ENCODE data around the gene FNDC3B. TPM values are rescaled to one million over a fixed set of nuclear protein-coding genes. Genes with fewer than 3 reads are reported as not detected.

The FNDC3B gene
- total RNA-seq, 2 donors from 2014 or later = 80.6 to 107 TPM

- peaks cover 15% of the 10 kb centered on the region for H3K36me3 ChIP-seq (ENCODE audit: control insufficient read depth, insufficient read depth, low read length)
- peak overlapping the region; percentile 84 for H3K27ac ChIP-seq (ENCODE audit: low read depth, low read length)
- H3K4me1 ChIP-seq (ENCODE audit: control insufficient read depth, insufficient read depth, low read length) = peaks cover 11% of the 10 kb centered on the region
- 41% methylated on average over 4 of the region's 4 CpGs; no CpG with 5 or more reads in 1 of the 2 experiments for WGBS, 2 experiments (ENCODE audit: insufficient coverage in 1 of 2, insufficient read length in 1 of 2)
- no peak overlapping the region for H3K4me3 Mint-ChIP-seq
- H3K27me3 Mint-ChIP-seq (ENCODE audit: insufficient read depth) = no peaks in the 10 kb centered on the region
- peaks cover 28% of the 10 kb centered on the region for H3K36me3 Mint-ChIP-seq (ENCODE audit: low read depth)
- peak; percentile 80 for DNase-seq
- no peak overlapping the region for H3K27ac Mint-ChIP-seq
- H3K9ac ChIP-seq (ENCODE audit: extremely low read depth, low read length, poor library complexity, severe bottlenecking) = peak overlapping the region; percentile 31
- peaks cover 16% of the 10 kb centered on the region for H3K4me1 Mint-ChIP-seq
- H3K4me3 ChIP-seq (ENCODE audit: low read length) = peak overlapping the region; percentile 51
- no peaks in the 10 kb centered on the region for H3K27me3 ChIP-seq (ENCODE audit: control insufficient read depth, insufficient read depth, low read length, poor library complexity, severe bottlenecking)
- TF ChIP-seq, protein P1, sequence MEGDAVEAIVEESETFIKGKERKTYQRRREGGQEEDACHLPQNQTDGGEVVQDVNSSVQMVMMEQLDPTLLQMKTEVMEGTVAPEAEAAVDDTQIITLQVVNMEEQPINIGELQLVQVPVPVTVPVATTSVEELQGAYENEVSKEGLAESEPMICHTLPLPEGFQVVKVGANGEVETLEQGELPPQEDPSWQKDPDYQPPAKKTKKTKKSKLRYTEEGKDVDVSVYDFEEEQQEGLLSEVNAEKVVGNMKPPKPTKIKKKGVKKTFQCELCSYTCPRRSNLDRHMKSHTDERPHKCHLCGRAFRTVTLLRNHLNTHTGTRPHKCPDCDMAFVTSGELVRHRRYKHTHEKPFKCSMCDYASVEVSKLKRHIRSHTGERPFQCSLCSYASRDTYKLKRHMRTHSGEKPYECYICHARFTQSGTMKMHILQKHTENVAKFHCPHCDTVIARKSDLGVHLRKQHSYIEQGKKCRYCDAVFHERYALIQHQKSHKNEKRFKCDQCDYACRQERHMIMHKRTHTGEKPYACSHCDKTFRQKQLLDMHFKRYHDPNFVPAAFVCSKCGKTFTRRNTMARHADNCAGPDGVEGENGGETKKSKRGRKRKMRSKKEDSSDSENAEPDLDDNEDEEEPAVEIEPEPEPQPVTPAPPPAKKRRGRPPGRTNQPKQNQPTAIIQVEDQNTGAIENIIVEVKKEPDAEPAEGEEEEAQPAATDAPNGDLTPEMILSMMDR (conservative IDR thresholded peaks at IDR 0.05) = no peak
- H3K9me3 ChIP-seq (ENCODE audit: control insufficient read depth, low read length) = no peaks in the 10 kb centered on the region
- H3K9me3 Mint-ChIP-seq = no peaks in the 10 kb centered on the region
Observed at GRCh38 chr3:172194702-172195406, 155.5 kb downstream of the FNDC3B start.

- no peak overlapping the region for H3K4me3 Mint-ChIP-seq
- TF ChIP-seq, protein P1 (conservative IDR thresholded peaks at IDR 0.05) = no peak
- H3K36me3 Mint-ChIP-seq (ENCODE audit: low read depth) = peaks cover 30% of the 10 kb centered on the region
Observed at GRCh38 chr3:172195407-172195754, 156.0 kb downstream of the FNDC3B start.

GRCh38 chr3:172197344-172197743, 158.0 kb downstream of the FNDC3B start:
- H3K9ac ChIP-seq (ENCODE audit: extremely low read depth, low read length, poor library complexity, severe bottlenecking) = no peak overlapping the region
- H3K36me3 ChIP-seq (ENCODE audit: control insufficient read depth, insufficient read depth, low read length) = peaks cover 12% of the 10 kb centered on the region
- TF ChIP-seq, protein P1 (conservative IDR thresholded peaks at IDR 0.05) = no peak
- no peak overlapping the region for H3K27ac Mint-ChIP-seq
- no peaks in the 10 kb centered on the region for H3K9me3 Mint-ChIP-seq
- WGBS, 2 experiments (ENCODE audit: insufficient coverage in 1 of 2, insufficient read length in 1 of 2) = 95 to 100% methylated on average over 3 of the region's 3 CpGs
- H3K4me3 ChIP-seq (ENCODE audit: low read length) = no peak overlapping the region
- H3K27me3 Mint-ChIP-seq (ENCODE audit: insufficient read depth) = no peaks in the 10 kb centered on the region
- H3K4me1 ChIP-seq (ENCODE audit: control insufficient read depth, insufficient read depth, low read length) = peaks cover 14% of the 10 kb centered on the region
- no peaks in the 10 kb centered on the region for H3K27me3 ChIP-seq (ENCODE audit: control insufficient read depth, insufficient read depth, low read length, poor library complexity, severe bottlenecking)
- no peak overlapping the region for H3K27ac ChIP-seq (ENCODE audit: low read depth, low read length)
- H3K4me3 Mint-ChIP-seq = no peak overlapping the region
- H3K9me3 ChIP-seq (ENCODE audit: control insufficient read depth, low read length) = no peaks in the 10 kb centered on the region
- peaks cover 35% of the 10 kb centered on the region for H3K4me1 Mint-ChIP-seq
- H3K36me3 Mint-ChIP-seq (ENCODE audit: low read depth) = peaks cover 23% of the 10 kb centered on the region
- no peak for DNase-seq

More at GRCh38 chr3:172195407-172195754, 156.0 kb downstream of the FNDC3B start:
- Histone ChIP-seq H3K4me3 (ENCODE audit: low read length) (peak overlapping the region; percentile 51), H3K36me3 (ENCODE audit: control insufficient read depth, insufficient read depth, low read length) (peaks cover 14% of the 10 kb centered on the region), H3K9me3 (ENCODE audit: control insufficient read depth, low read length) (no peaks in the 10 kb centered on the region), H3K4me1 (ENCODE audit: control insufficient read depth, insufficient read depth, low read length) (peaks cover 11% of the 10 kb centered on the region), H3K9ac (ENCODE audit: extremely low read depth, low read length, poor library complexity, severe bottlenecking) (peak overlapping the region; percentile 31), H3K27me3 (ENCODE audit: control insufficient read depth, insufficient read depth, low read length, poor library complexity, severe bottlenecking) (no peaks in the 10 kb centered on the region), H3K27ac (ENCODE audit: low read depth, low read length) (peak overlapping the region; percentile 84)
- Mint-ChIP-seq H3K4me1 (peaks cover 19% of the 10 kb centered on the region), H3K9me3 (no peaks in the 10 kb centered on the region), H3K27me3 (ENCODE audit: insufficient read depth) (no peaks in the 10 kb centered on the region), H3K27ac (no peak overlapping the region)
- 78% methylated on average over 1 of the region's 1 CpG; no CpG with 5 or more reads in 1 of the 2 experiments for WGBS, 2 experiments (ENCODE audit: insufficient coverage in 1 of 2, insufficient read length in 1 of 2)
- no peak for DNase-seq

All from endodermal cell (in vitro differentiated cells).